CD4-positive, alpha-beta T cell treated with Interferon gamma for 1 hour (primary cell): ENCODE data around the gene FAM240B.

Experiments used
- DNase-seq: peaks from one replicate; pipeline ENCODE4 v3.0.0-alpha.2; 2020

Gene FAM240B

DNA sequence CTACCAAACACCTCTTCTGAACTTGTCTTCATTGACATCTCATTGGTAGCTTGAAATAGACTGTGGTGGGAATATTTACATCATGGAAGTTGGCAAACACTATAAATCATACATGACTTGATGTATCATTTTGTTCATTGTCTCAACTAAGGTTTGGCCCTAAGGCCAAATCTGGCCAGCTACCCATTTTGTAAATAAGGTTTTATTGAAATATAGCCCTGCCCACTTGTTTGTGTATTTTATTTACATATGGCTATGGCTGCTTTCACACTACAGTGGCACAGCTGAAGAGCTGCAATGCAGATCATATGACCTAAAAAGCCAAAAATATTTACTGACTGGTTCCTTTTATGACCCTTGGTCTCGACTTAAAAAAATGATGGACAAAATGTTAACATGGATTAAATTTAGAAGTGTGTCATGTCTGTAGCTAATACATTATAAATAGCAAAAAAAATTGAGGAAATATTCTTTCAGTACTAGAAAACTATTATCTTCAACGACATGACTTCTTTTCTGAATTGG lies 22.1 kb downstream of the FAM240B start:
- DNase-seq, result no peak

DNA sequence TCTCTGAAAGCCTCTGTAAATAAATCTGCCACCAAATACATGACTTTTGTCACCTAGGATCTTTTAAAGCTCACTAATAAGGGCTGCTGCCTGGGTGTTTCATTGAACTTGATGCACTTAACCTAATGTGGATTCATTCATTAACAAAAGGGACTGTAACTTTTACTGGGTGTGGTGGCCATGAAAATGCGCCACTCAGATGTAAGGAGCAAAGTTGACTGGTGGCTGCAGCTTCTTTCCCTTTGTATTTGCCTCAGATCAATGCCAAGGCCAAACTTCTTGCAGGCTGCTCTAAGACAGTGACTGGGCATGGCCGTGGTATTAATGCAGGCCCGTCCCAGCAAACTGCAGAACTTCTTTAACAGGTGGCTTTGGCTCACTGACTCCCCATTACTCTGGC lies 22.9 kb downstream of the FAM240B start:
- no peak for DNase-seq

DNA sequence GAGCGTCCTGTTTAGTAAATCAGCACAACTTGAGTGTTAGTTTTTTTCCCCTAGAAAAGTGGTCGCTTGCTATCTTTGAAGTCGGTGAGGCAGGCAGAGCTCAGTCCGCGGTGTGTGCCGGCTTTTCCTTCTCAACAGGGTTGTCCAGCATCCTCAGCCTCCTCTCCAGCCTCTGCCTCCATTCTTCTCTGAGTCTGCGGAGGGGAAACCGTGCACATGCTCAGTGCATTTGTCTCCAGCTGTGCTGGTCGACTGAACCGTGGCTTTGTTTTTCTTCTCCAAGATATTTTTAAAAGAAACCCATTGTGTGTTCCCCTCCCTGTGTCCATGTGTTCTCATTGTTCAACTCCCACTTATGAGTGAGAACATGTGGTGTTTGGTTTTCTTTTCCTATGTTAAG lies 25.3 kb downstream of the FAM240B start:
- no peak for DNase-seq

DNA sequence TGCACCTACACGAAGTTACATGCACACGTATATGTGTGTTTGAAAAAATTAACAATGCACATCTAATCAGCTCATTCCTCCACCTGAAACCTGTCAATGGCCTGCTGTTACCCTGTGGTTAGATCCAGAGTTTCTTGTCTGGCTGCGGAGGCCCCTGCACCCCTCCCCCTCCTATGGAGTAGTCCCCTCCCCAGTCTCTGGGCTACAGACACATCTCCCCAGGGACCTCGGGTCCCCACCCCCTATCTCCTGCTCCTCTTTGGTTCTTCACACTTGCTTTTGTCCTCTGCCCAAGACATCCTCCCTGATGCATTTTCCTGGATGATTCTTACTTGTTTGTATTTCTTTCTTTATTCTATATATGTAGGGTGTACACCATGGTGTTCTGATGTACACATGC lies 27.2 kb downstream of the FAM240B start:
- DNase-seq, result no peak

DNA sequence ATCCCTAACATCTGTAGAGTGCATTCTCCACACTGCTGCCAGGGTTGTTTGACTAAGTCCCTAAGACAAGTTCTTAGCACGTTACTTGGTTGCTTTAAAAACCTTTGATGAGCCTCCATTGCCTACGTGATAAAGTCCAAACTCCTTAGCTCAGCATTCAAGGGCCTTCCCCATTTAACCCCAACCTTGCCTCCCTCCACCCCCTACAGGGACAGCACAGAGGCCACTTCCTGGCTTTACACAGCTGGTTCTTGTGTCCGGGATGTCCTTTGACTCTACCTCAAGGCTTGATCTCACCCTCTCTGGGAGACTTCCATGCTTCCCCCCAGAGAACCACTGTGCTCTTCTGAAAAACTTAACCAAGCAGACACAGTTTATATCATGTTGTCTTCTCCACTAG lies 29.4 kb downstream of the FAM240B start:
- DNase-seq, result no peak

DNA sequence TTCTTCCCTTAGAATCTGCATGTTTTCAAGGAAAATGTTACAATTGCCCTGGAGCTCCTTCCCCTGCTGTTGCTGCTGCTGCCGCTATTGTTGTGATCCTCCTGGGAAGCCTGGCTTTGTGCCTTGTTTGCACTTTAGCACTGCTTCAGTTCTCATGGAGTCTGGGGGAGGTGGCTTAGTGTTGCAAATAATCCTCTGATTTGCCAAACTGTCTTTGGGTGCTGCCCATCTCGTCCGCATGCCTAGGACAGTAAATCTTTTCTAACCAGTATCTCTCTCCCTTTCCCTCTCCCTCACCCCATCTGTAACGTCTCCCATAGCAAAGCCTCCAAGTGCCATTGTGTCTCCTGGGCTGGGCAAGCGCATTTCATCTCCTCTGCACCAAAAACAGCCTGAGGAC lies 30.3 kb downstream of the FAM240B start:
- DNase-seq, result no peak

DNA sequence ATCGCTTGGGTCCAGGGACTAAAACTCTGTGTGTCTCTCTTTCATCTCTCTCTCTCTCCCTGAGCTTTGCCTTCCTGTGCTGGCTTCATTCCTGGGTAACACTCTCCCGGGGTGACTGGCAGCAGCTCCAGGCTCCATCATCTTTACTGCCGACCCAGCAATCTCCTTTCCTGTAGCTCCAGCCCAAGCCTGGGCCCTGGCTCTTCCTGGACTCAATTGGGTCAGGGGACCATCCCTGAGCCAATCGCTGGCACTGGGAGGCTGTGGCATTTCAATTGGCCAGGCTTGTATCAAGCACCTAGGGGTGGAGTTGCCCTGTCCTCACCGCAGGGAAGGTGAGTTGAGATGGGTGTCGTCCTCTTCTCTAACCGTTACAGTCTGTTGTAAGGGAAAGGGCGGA lies 31.9 kb downstream of the FAM240B start:
- no peak for DNase-seq

DNA sequence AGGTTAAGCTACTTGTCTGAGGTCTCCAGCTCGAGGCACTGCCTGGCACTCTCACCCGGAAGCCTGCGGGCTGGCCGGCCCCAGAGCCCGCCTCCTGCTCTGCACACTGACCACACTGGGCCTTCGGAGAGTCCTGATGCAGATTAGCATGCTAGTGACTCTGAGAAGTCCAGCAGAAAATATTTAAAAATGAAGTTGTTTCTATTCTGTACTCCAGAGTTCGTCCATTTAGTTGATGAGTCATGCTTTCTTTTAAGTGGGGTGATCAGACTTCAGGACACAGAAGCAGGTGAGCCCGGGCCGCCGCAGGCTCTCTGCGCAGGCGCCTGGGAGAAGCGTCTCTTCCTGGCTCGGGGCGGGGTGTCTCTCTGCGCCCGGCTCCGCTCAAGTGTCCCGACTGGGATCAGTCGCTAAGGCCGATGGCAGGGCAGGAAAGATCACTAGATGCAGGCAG lies 32.5 kb downstream of the FAM240B start:
- DNase-seq, result no peak

DNA sequence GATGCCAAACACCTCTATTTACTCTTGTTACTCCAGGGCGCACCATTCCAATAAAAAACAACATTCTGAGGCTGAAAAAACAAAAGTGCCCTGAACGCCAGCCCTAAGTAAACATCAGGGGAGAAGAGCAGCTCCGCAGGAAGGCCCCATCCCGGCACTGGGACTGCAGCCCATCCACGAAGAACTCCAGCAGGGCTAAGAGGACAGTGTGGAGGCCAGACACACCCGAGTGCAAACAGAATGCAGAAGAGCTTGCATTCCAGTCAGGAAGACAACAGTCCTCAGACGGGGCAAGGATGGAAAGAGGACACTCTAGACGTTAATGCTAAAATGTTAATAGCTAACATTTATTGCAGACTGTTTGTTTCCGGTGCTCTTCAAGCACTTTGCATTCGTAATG lies 33.0 kb downstream of the FAM240B start:
- DNase-seq, result no peak

DNA sequence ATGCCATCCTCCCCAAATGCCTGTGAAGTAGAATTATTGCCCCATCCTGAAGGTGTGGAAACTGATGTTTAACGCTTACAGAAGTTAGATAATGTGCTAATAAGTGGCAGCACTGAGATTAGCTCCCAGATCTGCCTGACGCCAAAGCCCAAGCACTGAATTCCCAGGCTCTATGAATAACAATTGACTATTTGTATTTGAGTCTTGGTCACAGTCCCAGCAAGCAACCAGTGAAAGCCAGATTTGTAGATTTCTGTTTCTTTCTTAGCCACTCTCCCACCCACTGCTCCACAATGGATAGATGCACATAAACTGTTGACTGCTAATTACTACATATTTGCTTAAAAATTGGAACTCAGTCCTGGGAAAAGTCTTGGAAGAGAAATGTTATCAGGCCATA lies 34.4 kb downstream of the FAM240B start:
- DNase-seq, result no peak

DNA sequence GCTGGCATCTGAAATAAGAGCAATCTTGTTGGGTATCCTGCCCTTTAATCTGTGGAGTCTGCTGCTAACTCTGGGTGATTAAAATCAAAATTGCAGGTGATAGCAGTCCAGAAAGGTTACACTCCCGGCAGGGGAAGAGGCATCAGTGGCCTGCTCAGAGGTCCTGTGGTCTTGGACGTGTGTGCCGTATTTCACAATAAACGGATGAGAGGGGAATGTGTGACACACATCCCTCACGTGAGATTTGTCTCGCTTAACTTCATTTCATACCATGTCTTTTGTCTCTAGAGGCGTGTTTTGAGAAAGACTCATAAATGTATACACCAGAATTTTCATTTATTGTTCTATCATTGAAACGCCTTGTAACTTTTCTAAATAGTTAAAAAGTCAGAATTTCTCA lies 36.6 kb downstream of the FAM240B start:
- no peak for DNase-seq

DNA sequence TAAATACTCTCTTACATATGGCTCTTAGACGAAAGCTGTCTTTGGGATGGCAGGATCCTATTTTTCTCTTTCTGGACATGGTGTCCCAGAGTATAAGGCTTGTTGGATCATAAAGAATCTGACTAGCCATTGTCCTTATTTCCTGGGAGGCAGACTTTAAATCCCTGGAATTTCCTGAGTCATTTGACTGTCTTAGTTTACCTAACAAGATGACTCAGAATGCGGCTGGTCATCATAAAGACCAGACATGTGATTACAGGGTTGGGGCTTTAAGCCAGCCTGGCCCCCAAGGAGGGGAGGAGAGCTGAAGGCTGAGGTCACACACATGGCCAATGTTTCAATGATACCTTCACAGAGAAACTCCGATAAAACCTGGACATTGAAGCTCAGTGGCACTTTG lies 37.2 kb downstream of the FAM240B start:
- DNase-seq, result no peak

DNA sequence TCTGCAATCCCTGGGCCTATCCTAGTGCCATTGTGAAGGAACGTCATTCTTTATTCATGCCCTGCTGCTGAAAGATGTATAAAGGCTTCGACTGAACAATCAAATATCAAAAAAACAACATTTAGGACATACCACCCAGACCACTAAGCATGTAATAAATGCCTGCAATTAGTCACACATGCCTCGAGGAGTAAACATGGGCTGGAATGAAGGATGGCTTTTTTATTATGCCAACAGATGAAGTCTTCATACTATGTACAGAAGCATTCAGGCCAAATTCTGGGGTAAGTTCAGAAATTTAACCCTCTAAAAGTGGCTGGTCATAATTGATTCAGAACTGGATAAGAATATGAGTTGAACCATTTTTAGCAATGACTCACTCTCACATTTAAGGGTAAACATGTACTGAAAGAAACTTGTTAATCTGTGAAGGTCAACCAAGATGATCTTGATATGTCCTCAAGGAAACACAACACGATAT lies 38.1 kb downstream of the FAM240B start:
- DNase-seq, result no peak

DNA sequence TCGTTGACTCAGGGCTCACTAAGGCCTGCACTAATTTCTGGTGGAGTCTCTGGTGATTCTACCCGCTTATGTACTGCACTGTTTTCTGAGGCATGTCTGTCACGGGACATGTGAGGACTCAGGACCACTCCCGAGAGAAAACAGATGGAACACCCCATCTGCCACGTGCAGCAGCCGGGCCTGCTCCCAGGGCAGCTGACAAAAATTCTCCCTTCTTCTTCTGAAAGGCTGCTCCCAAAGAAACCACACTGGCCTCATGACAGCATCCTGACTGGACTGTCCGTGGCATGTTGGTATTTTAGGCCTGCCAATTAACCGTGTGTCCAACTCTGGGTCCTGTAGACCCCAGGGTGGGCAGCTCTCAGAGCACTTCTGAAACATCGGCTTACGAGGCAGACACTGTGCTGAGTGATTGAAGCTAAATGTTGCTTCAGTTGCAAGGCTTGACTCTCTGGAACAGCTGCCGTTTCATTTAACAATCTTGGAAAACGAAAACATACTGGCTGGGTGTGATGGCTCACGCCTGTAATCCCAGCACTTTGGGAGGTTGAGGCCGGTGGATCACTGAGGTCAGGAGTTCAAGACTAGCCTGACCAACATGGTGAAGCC lies 39.0 kb downstream of the FAM240B start:
- no peak for DNase-seq

DNA sequence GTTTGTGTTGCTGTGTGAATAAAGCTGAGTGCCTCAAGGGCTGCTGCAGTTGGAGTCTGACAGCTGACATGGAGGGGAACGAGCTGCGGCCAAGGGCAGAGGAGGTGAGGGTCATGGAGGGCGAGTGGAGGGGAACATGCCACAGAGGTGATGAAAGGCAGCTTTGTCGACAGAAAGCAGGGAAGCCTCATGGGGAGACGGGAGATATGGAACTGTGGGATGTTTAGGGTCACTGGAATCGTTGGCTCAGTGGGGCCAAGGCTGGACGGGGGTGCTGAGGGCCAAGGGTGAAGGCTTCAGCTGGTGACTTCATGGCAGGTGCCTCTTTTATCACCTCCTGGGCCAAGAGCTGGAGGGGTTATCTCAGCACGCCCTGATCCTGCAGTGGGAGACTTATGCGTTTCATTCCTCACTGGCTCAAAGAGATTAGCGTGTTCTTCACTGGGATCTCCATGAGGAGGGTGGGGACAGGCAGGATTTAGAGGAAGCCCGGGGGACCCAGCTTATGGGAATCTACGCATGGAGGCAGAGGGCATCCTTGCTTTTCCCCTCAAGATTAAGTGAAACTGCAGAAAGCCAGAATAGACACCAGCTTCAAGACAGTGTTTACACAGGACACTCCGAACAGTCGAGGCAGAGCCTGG lies 42.2 kb downstream of the FAM240B start:
- no peak for DNase-seq

DNA sequence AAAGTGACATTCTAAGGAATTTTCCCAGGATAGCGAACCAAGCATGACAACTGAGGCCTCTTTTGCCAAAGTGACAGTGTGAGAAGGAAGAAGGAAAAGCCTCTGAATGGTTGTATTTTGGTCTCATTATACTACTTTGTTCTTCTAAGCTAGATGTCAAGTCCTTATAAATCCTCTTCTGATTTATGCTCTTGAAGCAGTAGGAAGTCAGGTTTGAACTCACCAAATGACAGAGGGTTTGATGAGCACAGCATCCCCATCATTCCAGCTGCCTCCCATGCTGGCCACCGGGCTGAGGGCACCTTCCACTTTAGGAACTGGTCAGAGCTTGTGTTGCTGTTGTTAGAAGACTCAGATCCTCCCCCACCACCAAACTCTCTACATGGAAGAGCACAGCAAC lies 44.1 kb downstream of the FAM240B start:
- no peak for DNase-seq

DNA sequence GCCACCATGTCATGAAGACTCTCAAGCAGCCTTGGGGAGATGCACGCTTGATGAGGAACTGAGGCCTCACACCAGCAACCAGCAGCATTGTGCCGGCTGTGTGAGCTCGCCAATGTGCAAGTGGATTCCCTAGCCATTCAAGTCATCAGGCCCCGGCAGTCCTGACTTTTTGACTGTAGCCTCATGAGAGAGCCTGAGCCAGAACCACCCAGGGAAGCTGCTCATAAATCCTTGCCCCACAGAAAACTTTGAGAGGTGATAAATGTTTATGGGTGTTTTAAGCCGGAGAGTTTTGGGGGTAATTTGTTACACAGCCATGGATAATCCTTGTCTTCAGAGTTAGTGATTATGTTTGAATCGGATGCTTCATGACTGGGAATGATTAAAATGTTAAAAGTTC lies 44.7 kb downstream of the FAM240B start:
- no peak for DNase-seq

DNA sequence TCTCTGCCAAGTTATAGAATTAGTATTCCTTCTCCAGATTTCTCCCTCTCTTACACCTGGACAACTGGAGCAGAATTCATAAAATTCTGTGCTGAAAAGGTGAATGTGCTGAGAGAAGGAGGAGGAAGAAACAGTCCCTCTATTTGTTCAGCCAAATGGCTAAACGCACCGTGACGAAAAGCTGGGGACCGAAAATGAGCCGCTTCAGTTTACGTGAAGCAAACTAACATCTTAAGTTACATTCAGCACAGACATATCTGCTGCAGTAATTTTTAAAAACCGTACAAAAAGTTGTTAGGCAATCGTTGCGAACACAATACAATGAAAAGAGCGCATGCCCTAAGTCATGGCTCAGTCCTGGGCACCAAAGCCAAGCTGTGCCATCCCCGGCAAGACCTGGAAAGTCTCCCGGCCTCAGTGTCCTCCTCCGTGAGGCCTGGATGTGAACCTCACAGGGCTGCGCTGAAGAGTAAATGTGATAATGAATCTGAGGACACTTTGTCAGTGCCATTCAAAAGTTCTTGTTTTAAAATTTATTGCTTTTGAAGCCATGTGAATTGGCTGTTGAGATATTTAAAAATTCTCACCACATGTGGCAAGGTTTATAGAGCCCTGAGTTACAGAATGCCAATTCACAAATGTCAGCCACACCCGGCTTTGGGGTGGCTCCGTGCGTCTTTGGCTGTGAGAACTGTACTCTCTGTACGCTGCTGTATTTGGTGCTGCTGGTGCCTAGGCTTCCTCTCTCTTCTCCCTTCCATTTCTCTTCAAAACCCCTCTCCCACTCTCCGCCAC lies 46.3 kb downstream of the FAM240B start:
- no peak for DNase-seq

DNA sequence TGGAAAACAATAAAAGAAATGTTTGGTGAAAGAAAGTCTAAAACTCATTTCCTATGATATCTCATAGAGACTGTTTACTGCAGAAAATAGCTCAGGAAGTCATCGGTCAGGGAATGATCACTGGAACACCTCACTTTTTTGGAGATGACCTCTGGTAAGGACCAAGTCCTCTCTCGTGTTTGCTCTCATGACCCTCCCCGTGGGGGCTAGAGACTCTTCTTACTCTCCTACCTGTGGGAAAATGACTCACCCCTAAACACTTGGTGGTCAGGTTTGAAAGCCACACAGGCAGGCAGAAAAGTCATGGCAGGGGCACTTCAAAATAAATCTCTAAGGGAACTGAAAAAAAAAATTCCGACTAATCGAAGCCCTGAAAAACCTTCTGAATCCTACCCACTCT lies 48.2 kb downstream of the FAM240B start:
- no peak for DNase-seq

DNA sequence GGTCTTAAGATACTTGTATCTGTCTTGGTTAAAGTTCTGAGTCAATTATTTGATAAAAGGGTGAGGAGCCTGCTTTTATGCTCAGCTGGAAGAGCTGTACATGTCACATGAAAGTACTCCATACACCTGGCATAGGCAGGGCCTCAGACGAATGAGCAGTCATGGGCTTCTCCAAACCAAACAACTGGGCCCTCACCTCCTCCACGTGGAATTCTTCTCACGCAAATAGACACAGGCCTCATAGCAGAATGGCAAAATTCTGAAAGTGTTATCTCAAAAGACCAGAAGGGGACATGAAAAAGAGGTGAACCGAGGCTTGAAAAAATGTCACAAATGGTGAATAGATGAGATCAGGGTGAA lies 48.6 kb downstream of the FAM240B start:
- no peak for DNase-seq

DNA sequence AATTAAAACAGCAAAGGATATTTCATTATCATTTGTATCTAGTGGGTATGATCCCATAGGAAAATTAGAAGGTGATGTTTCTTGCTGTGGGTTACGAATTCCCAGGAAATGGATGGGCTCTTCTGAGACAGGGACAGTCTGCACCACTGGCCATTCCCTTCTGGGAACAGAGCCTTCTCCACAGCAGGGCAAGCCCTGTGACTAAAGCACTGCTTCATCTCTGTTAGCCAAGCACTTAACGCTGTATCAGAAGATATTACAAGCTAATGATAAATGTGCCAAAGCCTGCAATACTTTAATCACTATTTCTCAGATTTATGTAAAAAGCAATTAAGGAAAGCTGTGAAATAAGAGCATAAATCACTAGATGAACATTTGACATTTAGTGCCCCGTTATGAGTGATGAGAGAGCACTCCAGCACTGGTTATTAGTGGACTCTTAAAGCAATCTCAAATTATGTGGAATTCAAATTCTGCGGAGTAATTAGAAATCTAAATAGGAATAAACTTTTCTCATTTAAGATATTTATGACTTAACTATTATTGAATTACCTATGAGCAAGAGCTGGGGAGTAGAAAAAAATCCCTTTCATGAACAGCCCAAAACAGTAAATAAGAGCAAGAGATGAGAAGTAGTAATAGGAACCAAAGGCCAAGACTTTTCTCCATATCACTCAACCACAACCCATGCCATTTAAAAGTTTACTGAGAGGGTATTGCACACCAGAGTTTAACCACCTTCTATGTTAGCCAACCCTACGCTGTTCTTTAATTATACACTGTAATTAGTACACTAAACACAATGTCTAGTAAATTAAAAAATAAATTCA lies 49.2 kb downstream of the FAM240B start:
- no peak for DNase-seq

DNA sequence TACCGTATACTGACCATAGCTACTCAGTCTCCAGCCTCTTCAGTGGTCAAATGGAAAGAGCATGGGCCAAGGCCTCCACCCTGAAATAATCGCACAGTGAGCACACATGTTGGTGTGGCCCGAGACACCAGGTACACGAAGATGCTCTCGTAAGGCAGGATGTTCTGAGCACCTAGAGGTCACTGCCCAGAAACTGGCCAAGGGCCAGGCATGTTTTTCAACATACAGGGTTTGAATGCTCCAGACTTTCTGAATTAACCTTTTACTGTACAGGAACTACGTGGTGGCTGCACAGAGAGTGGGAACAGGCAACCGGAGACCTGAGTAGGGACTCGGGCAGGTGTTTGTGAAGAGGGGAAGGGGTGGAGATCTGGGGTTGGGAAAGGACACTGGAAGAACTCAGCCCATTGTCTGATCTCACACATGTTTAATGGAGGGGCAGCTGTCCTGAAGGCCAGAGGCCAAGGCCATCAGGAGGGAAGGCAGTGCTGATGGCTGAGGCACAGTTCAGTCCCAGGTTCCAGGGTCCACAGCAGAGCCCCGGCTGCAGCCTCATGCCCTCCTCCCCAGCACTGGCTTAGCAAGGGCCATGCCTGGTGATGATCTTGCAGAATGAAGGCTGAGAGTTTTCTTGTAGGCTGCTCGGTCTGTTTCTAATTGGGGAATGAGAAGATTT lies 51.0 kb downstream of the FAM240B start:
- no peak for DNase-seq
